Upper lobe of right lung (tissue), 1 donor: Measurements from ENCODE around the gene TOR2A. TPM values are rescaled to one million over a fixed set of nuclear protein-coding genes. Genes with fewer than 3 reads are reported as not detected.
A peak's percentile ranks its signal among the peaks of the same experiment; 100 is the strongest.

Source experiments
- ATAC-seq: fragments of 200-7000 bp; cut with Tn5 transposase; one replicate; pipeline ENCODE4 v1.9.1; 2020; ENCODE audit warnings: mild to moderate bottlenecking, moderate library complexity
- DNase-seq: peaks from one replicate; pipeline ENCODE4 v3.0.0-alpha.2; 2020
- H3K27ac ChIP-seq: fragments of 200-600 bp; one replicate; pipeline ENCODE4 v1.8.0; 2022
- H3K27me3 ChIP-seq: fragments of 200-600 bp; one replicate; pipeline ENCODE4 v1.8.0; 2022; ENCODE audit warnings: mild to moderate bottlenecking
- H3K36me3 ChIP-seq: fragments of 200-600 bp; one replicate; pipeline ENCODE4 v1.8.0; 2022
- H3K4me1 ChIP-seq: fragments of 200-600 bp; one replicate; pipeline ENCODE4 v1.8.0; 2022
- H3K4me3 ChIP-seq: fragments of 200-600 bp; one replicate; pipeline ENCODE4 v1.8.0; 2022; ENCODE audit warnings: mild to moderate bottlenecking
- H3K9me3 ChIP-seq: fragments of 200-600 bp; one replicate; pipeline ENCODE4 v1.8.0; 2022
- CTCF ChIP-seq: fragments of 200-600 bp; IDR thresholded peaks from one replicate; pipeline ENCODE4 v1.8.0; 2022; ENCODE audit warnings: antibody characterized with exemption
- intact Hi-C: fragments of 100-400 bp; cut with DNase I; formaldehyde crosslinking; loops from one replicate; pipeline ENCODE4 v1.11.0; 2022
- total RNA-seq: library from RNA; stranded (reverse); fragmentation: NEBNext Ultra II Directional; extraction: Animal tissue kit (Norgen Biotek cat#: 25700); gene quantifications from one replicate; pipeline ENCODE4 v1.2.1, GENCODE V29; 2021
- donor health status: DM: no; HTN: yes; CAD: no; lungs with severe emphysema.

TOR2A gene
- total RNA-seq, 1 donor from 2014 or later: 17.3 TPM

GRCh38 chr9:127744398-127745110 is 9.5 kb upstream of the TOR2A start:
- no peak for ATAC-seq
- intact Hi-C loops: no loop called here
- Histone ChIP-seq H3K9me3 (no peaks in the 10 kb centered on the region), H3K36me3 (peaks cover 82% of the 10 kb centered on the region), H3K27me3 (no peaks in the 10 kb centered on the region), H3K4me1 (peaks cover 12% of the 10 kb centered on the region), H3K27ac (no peak overlapping the region), H3K4me3 (no peak overlapping the region)
- TF ChIP-seq CTCF: no peak
- no peak for DNase-seq

- Histone ChIP-seq H3K9me3 (no peaks in the 10 kb centered on the region), H3K27me3 (no peaks in the 10 kb centered on the region), H3K4me1 (peaks cover 12% of the 10 kb centered on the region), H3K27ac (no peak overlapping the region), H3K36me3 (peaks cover 69% of the 10 kb centered on the region), H3K4me3 (peak overlapping the region; percentile 26)
- no peak for DNase-seq
- intact Hi-C loops: no loop called here
- TF ChIP-seq CTCF: no peak
- ATAC-seq: peak; percentile 6
Observed at GRCh38 chr9:127742435-127743088, 7.5 kb upstream of the TOR2A start.

- no peak for TF ChIP-seq CTCF
- peak overlapping the region; percentile 26 for H3K4me3 ChIP-seq
- no peaks in the 10 kb centered on the region for H3K9me3 ChIP-seq
- peaks cover 12% of the 10 kb centered on the region for H3K4me1 ChIP-seq
- intact Hi-C loops: no loop called here
- H3K27me3 ChIP-seq: no peaks in the 10 kb centered on the region
- H3K27ac ChIP-seq: no peak overlapping the region
- DNase-seq (peak; percentile 89), ATAC-seq (peak; percentile 82)
- peaks cover 66% of the 10 kb centered on the region for H3K36me3 ChIP-seq
Observed at GRCh38 chr9:127741831-127742434, 6.8 kb upstream of the TOR2A start.

GRCh38 chr9:127739614-127740330 is 4.7 kb upstream of the TOR2A start:
- intact Hi-C loops: loop anchor here (10.0 kb wide), 1 partner anchor 185 kb away; no protein-coding TSS in a partner anchor
- Histone ChIP-seq H3K36me3 (peaks cover 46% of the 10 kb centered on the region), H3K4me3 (no peak overlapping the region), H3K27ac (peak overlapping the region; percentile 51), H3K4me1 (peaks cover 12% of the 10 kb centered on the region), H3K27me3 (no peaks in the 10 kb centered on the region), H3K9me3 (no peaks in the 10 kb centered on the region)
- TF ChIP-seq CTCF: no peak
- ATAC-seq: no peak
- no peak for DNase-seq

- intact Hi-C loops: loop anchor here (10.0 kb wide), 1 partner anchor 186 kb away; no protein-coding TSS in a partner anchor
- Histone ChIP-seq H3K27me3 (no peaks in the 10 kb centered on the region), H3K36me3 (peaks cover 41% of the 10 kb centered on the region), H3K4me3 (no peak overlapping the region), H3K27ac (no peak overlapping the region), H3K4me1 (peaks cover 19% of the 10 kb centered on the region), H3K9me3 (no peaks in the 10 kb centered on the region)
- no peak for ATAC-seq
- TF ChIP-seq CTCF: no peak
- DNase-seq: no peak
Observed at GRCh38 chr9:127738666-127739065, 3.6 kb upstream of the TOR2A start.
